Skeletal muscle cell (primary cell): Measurements from ENCODE around the gene GDA.

Source experiments
- DNase-seq: peaks from one replicate; pipeline ENCODE4 v3.0.0-alpha.2; 2010; ENCODE audit warnings: low read depth
- H3K4me3 ChIP-seq: 2 replicates; pipeline ENCODE4 v1.5.1; 2011; ENCODE audit warnings: low read depth, mild to moderate bottlenecking, control low read depth, low read length, moderate library complexity

GDA gene

DNA sequence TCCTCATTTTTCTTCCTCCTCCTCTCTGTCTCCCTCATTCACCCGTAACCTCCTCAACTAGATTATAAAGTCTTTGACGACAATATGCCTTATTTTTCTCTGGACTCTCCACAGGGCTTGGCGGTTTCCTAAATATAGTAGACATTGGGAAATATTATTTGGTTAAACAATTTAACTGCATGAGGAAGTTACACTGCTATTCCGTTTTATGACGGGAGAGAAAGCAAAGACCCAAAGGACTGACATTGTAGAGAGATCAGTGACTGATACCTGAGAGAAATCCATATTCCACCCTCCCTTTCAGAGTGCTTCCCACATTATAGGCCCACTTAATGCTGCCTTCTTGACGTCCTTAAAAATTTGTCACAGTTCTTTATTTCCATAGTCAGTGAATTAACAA is 51.2 kb downstream of the GDA start:
- H3K4me3 ChIP-seq = no peak overlapping the region
- no peak for DNase-seq

DNA sequence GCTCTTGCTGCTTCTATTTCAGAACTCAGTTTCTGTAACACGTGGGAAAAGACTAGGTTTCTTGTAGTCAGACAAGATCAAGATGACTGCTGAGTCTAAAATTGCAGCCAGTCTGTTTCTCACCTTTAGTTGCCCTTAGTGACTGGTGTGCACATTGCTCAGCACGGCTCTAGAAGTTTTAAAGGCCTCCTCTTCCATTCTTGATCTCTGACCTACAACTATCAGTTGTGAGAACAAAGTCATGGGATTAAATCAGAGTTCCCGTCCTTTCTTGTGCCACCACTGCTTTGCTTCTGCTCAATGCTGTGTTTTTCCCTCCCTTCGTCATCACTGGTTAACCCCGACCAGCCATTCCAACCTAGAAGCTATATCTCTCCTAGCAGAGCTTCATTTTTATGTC is 52.8 kb downstream of the GDA start:
- no peak for DNase-seq
- no peak overlapping the region for H3K4me3 ChIP-seq

DNA sequence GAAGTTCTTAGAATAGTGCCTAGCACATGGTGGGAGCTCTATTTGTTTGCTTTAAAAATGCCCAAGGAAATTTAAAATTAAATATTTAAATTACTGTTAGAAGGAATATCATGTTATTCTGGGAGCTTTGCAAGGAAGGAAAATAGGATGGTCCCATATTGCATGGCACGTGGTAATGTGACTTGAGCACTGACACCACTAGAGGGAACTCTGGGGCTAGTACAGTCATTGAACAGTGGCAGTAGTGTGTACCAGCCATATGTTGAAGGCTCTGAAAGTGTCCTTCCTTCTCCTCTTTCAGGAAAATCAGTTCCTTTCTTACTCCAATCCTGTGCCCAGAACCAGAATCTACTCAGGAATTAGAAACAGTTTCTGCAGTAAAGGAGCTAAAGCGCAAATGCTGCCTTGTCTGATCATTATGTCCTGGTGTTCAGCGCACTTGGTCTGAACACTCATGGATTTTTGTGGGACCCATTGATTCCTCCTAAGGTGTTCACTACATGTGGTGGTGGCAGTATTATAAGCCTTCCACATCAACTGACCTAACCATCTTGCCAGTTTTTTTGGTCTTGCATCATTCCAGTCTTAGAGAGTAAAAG is 54.1 kb downstream of the GDA start:
- no peak for DNase-seq

DNA sequence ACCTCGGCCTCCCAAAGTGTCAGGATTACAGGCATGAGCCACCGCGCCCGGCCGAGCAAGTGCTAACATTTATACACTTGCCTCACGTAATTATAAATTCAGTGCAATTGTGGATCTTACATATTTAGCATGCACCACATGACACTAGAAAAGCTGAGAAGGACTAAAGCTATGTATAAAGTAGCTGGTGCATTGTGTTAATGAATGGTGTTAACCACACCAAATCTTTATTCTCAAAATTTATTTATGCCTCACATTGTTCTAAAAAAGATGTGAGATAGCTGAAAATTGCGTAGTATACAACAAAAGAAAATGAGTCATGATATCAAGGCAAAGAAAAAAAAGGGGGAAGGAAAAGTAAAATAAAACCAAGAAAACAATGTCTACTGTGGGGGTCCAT is 54.8 kb downstream of the GDA start:
- no peak overlapping the region for H3K4me3 ChIP-seq
- DNase-seq = no peak

More for the DNA sequence above, 54.1 kb downstream of the GDA start:
- H3K4me3 ChIP-seq = no peak overlapping the region

DNA sequence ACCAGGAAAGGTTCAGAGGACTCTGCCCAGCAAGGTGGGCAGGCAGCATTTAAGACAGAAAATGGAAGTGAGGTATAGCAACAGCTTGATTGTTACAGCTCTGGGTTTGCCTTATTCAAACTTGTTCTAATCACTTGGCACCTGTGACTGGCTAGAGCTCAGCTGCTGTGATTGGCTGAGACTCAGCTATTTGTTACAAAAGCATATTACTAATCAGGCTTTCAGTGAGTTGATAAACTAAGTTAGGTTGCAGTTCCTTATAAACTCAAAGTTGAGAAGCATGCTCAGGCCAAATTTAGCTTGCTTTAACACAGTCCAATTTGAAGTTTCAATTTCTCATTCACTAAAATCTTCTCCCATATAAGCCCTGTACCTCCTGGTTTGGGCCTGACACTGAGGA is 56.3 kb downstream of the GDA start:
- no peak overlapping the region for H3K4me3 ChIP-seq
- no peak for DNase-seq

DNA sequence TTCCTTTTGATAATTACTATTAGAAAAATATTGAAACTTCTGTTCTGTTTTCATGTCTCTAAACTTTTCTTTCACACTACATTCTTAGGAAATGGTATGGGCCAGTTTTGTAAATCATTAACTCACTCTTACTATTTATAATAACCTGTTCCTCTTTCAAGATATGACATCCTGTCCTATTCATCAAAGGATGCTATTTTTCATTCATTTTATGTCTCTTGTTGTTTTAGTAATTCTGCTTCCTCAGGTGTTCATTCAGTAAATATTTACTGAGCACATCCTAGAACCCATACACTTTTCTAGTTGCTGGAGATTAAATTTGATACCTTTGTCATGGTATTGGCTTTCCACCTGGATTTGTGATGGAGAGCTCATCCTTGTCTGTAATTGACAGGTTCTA is 58.0 kb downstream of the GDA start:
- no peak overlapping the region for H3K4me3 ChIP-seq
- no peak for DNase-seq

DNA sequence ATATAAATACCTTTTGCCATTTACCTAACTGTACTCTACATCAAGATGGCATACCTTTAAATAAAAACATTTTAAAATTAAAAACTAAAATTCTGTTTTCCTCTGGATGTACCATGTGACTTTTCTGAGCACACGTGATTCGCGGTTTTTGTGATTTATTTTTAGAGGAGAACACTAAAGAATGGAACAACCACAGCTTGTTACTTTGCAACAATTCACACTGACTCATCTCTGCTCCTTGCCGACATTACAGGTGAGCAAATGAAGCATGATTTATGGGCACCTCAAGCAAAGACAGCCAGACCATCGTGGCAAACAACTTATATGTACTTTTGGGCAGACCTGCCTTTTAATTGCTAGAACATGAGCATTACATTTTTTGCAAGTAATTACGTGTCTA is 61.3 kb downstream of the GDA start:
- no peak for DNase-seq
- H3K4me3 ChIP-seq = no peak overlapping the region

DNA sequence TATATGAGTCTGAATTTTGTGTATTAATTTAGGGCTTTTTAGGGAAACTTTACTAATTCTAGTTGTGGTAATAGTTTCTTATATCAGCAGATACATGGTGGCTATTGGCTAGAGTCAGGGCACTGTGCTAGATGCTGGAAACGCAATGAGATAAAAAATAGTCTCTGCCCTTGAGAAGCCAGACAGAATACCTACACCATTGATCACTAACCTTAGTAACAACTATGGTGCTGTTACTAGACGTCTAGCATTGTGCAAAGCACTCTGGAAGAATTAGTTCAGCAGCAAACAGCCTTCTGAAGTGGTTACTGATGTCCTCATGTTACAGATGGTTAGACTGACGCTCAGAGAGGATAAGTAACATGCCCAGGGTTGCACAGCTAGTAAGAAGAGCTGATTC is 61.8 kb downstream of the GDA start:
- no peak for DNase-seq
- H3K4me3 ChIP-seq = no peak overlapping the region

DNA sequence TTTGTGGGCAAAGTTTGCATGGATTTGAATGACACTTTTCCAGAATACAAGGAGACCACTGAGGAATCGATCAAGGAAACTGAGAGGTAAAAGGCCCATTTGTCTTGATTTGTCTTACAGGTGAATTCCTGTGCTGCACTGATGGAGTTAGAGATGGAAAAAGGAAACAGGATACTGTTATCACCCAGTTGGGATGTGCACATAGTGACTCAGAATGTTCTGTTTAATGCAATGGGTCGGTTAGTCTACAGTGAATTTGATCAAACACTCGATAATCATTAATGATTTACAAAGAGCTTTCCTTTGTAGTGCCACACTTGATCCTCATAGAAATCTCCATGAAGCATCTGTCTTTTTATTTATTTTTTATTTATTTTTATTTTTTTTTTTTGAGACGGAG is 64.7 kb downstream of the GDA start:
- DNase-seq = no peak

DNA sequence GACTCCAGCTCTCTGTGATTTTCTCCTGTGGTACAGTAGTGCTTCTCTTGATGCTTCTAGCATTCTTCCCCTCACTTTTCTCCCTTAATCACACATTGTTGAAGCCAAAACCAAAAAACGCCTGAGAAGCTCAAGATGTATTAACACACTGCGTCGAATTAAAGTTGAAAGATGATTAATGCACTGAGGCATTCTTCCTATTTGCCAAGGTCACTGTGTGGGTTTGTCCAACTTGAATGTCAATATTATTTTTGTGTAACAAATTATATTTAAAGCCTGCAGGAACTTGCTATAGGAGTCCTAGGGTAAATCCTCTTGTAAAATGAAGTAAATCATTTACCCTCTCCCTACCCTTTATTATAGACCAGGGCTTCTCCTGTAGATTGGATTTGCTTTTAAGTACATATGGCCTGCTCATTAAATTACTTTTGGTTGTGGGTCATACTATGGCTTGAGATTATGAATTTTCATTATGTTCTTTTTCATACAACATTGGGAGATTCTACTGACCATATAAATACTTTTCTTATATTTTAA is 68.1 kb downstream of the GDA start:
- H3K4me3 ChIP-seq = no peak overlapping the region
- no peak for DNase-seq

More for the DNA sequence above, 64.7 kb downstream of the GDA start:
- no peak overlapping the region for H3K4me3 ChIP-seq

DNA sequence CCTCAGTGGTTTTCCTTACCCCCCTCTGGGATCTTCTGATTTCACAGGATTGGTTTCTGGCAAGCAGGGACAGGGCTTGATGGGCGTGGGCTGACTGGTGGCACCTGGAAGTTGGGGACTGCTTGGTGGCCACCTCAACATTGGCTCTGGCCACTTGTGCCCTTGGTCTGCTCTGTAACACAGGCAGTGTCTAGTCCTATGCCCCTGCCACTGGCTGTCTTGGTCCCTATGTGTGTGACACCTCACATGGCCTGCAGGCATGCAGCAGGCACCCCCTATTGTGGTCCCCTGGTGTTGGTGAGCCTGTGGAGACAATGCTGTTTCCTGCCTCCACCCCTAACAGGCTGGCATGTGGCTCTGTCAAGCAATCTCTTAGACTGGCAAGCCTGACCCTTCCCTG is 71.3 kb downstream of the GDA start:
- H3K4me3 ChIP-seq = no peak overlapping the region
- DNase-seq = no peak

DNA sequence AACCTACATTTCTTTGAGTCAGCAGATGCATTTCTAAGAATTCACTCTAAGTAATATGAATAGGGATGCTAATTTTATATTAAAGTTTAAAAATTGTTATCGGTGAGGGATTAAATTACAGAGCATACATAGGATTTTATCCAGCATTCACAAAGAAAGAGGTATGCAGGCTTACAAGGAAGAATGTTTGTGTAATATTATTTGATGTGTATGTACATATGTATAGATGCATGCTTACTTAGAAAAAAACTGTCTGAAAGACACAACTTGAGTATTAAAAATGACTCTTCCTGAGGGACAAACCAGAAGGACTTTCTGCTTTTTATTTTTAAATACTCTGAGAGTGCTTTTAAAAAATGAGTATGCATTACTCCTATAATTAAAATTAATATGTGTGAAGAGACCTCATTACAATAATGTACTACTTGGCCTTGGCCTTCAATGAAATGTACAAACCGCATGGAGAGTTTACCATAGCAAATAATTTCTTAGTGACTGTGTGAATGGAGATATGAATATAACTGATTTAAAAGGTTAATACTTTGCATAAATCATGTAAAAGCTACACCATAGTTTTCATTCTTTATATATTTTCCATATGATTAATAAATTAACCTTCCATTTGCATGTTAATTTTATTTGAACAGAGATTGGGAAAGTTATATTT is 77.0 kb downstream of the GDA start:
- no peak overlapping the region for H3K4me3 ChIP-seq
- no peak for DNase-seq

DNA sequence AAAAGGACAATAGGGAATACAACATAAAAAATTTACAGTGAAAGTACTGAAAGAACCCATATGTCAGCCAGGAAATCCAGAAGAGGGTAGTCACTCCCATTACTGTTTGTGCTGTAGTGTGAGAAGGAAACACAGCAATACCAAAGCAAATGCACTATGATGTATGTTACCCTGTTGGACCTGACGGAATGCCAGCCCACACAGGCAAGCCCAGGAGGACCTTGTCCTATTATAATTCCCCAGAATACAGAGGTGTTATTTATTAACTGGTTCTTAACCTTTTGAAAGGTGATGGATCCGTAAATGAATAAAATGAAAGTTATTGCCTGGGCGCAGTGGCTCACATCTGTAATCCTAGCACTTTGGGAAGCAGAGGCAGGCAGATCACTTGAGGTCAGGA is 79.0 kb downstream of the GDA start:
- H3K4me3 ChIP-seq = no peak overlapping the region
- DNase-seq = no peak

DNA sequence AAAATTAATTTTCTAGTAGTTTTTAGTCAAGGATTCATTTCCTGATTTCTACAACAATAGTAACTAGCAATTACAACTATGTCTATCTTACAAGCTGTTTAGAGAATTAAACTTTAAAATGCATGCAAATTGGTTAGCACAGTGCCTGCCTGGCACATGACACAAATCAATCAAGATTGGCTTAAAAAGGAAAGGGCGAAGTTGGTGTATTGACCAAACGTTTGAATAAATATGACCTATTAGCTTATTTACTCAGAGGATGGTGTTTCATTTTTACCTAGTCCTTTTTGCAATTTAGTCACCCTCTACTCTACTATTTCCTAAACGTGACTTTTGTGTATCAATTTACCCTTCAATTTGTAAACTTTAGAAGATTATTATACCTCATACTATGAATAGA is 83.5 kb downstream of the GDA start:
- no peak overlapping the region for H3K4me3 ChIP-seq

DNA sequence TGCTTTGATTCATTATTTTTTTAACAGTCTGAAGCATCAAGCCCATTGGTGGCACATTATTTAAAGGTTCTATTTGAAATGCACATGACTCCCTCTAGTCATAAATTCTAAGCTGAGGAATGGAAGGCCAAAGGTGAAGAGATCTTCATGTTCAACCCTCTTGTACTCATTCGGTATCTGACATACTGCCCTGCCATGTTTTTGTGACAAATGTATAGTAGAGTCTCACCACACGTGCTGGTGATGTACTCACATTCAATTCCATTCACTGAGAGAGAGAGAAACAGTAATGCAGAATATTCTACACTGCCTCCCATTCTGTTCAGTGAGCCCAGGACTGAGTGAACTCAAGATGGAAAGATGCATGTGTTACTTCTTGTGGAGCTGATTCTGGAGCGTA is 98.3 kb downstream of the GDA start:
- no peak for DNase-seq
- no peak overlapping the region for H3K4me3 ChIP-seq

More for the DNA sequence above, 83.5 kb downstream of the GDA start:
- no peak for DNase-seq

DNA sequence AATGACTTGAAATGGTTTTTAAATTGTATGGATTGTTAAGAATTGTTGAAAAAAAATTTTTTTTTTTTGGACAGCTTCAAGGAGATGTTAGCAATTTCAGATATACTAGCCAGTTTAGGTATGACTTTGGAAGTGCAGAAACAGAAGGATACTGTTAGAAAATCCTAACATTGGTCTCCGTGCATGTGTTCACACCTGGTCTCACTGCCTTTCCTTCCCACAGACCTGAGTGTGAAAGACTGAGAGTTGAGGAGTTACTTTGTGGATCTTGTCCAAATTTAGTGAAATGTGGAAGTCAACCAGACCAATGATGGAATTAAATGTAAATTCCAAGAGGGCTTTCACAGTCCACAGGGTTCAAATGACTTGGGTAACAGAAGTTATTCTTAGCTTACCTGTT is 102.3 kb downstream of the GDA start:
- no peak for DNase-seq
- no peak overlapping the region for H3K4me3 ChIP-seq

DNA sequence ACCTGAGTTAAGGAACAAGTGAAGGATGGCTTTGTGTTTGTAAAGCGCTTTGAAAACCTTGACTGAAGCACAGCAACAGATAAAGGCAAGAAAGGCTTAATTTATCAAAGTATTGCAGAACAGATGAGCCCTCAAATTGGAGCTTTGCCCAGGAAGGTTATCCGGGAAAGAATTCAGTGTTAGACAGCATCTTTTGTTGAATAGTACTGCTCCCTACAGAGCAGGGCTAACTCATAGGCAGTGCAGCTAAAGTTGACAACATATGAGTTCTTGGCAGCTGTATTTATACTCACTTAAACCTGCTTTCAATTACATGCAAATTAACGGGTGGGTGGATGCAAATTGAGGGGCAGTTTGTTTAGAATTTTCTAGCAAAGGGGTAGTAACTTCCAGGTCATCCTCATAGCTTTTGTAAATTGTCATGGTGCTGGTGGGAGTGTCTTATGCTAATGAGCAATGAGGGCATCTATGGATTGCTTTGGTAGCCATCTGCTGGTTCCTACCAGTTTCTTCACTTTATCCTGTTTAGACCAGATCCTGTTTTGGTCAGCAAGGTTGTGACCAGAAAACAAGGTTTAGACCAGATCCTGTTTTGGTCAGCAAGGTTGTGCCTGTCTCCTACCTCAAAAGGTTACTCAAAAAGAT is 105.8 kb downstream of the GDA start:
- no peak for DNase-seq
- no peak overlapping the region for H3K4me3 ChIP-seq

DNA sequence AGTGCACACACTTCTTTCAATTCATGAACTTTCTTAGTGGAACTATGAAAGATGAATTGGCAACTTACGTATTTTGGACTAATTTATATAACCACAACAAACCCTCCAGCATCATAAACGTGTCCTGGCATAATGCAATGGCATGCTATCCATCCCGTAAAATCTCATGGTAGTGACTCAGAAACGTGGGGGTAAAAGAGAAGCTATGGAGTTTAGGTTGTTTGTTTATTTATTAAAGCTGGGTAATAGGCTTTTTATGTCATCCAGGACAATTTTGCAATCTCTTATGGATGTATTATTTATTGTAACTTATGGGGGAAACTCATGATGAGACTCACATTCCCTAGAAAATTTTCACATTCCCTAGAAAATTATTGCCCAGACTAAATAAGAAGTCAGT is 106.3 kb downstream of the GDA start:
- H3K4me3 ChIP-seq = no peak overlapping the region
- no peak for DNase-seq

DNA sequence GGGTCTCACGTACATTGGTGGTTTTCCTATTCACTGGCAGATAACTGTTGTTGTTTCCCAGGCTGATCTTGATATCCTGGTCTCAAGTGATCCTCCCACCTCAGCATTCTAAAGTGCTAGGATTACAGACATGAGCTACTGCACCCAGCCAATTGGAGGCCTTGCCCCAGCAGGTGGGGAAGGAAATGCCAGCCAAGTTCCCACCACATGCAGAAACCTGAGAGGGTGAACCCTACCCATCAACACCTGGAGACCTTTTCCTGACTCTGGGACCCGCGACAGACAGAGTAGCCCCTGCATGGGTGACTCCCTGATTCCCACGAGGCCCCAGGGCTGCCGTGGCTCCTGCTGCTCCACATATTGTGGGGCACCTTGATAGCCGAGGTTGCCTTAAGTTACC is 107.7 kb downstream of the GDA start:
- H3K4me3 ChIP-seq = no peak overlapping the region
- no peak for DNase-seq

DNA sequence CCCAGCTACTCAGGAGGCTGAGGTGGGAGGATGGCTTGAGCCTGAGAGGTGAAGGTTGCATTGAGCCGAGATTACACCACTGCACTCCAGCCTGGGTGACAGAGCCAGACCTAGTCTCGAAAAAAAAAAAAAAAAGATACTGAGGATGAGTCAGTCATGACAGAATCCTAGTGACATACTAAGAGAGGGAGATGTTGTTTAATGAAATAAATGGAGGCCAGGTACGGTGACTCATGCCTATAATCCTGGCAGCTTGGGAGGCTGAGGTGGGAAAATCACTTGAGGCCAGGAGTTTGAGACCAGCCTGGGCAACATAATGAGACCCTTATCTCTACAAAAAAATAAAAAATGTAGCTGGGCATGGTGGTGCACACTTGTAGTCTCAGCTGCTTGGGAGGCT is 108.6 kb downstream of the GDA start:
- H3K4me3 ChIP-seq = no peak overlapping the region
- no peak for DNase-seq

DNA sequence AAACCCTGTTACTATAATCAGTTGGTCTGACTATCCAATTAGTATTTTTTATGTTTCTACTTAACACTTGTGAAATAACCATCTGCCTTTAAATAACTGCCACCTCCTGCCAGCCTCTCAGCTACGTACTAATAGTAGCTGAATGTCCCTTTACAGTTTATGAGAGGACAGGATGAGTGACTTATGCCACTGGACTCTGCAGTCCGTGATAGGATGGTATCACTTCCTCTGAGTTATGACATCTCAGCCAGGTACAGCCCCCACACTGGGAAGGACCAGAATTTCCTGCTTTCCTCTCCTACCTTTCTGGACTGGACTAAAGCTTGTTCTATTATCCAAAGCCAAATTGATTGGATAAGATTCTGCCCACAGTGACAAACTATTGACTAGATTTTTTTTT is 112.8 kb downstream of the GDA start:
- H3K4me3 ChIP-seq = no peak overlapping the region
- DNase-seq = no peak
